ENCODE measurements around the gene LCE1C.

DNA sequence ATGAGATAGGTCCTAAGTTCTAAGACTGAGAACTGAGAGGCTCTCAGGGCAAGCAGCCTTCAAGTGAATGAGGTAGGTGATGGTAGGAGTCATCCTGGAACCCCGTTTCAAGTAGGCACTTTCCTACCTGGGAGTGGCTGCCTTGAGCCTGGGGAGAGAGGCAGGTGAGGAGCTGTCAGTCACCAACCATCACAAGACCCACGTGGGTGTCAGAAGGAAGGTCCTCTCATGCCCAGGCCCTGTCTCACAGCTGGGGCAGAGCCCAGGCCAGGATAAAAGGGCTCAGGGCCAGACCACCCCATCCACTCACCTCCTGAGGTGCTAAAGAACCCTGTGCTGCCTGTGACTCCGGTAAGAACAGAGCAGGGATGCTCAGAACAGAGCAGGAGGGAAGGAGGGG lies 10.0 kb downstream of the LCE1C start, which contains the start of gene LCE1D:
- TF ChIP-seq, protein P1, sequence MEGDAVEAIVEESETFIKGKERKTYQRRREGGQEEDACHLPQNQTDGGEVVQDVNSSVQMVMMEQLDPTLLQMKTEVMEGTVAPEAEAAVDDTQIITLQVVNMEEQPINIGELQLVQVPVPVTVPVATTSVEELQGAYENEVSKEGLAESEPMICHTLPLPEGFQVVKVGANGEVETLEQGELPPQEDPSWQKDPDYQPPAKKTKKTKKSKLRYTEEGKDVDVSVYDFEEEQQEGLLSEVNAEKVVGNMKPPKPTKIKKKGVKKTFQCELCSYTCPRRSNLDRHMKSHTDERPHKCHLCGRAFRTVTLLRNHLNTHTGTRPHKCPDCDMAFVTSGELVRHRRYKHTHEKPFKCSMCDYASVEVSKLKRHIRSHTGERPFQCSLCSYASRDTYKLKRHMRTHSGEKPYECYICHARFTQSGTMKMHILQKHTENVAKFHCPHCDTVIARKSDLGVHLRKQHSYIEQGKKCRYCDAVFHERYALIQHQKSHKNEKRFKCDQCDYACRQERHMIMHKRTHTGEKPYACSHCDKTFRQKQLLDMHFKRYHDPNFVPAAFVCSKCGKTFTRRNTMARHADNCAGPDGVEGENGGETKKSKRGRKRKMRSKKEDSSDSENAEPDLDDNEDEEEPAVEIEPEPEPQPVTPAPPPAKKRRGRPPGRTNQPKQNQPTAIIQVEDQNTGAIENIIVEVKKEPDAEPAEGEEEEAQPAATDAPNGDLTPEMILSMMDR (IDR thresholded peaks at IDR 0.05 in 4 of 5, conservative IDR thresholded peaks at IDR 0.05 in 1 of 5) = no peak
- TF ChIP-seq POLR2A (IDR thresholded peaks at IDR 0.05) = no peak
